ENCODE results near the gene USP25. TPM values are rescaled to one million over a fixed set of nuclear protein-coding genes. Genes with fewer than 3 reads are reported as not detected.
A peak's percentile ranks its signal among the peaks of the same experiment; 100 is the strongest.

The USP25 gene
- total and polyA plus RNA-seq, 7 donors = 20.0 to 149 (median 104) TPM

DNA sequence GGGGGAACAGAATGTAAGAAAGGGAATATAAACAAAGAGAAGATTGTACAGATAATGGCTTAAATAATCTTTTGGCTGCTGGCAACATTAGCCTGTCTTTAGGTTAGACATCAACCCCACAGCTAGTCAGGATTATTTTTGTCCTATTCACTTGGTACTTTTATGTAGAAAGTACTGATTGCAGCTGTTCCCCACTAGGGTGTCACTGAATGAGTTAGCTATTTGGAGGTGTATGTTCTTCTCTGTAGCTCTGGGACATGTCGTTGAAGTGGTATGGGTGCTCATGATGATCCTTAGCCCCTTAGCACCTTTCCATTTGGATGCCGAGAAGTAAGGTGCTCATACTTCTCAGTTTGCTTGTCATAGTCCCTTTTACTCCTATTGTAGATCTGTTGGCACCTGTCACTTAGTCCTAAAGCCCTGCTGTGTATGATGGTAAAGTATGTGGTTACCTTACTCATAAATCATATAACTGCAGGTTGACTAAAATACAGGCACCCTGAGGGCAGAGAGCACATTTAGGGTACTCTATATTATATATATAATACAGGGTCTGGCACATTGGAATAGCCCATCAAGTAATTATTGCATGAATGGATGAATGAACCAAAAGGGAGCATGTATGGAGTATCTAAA, 64.6 kb downstream of the USP25 start:
- 78 to 96% (median 82%) methylated on average over 2 of the region's 2 CpGs for WGBS, 3 donors
- TF ChIP-seq, protein P1, sequence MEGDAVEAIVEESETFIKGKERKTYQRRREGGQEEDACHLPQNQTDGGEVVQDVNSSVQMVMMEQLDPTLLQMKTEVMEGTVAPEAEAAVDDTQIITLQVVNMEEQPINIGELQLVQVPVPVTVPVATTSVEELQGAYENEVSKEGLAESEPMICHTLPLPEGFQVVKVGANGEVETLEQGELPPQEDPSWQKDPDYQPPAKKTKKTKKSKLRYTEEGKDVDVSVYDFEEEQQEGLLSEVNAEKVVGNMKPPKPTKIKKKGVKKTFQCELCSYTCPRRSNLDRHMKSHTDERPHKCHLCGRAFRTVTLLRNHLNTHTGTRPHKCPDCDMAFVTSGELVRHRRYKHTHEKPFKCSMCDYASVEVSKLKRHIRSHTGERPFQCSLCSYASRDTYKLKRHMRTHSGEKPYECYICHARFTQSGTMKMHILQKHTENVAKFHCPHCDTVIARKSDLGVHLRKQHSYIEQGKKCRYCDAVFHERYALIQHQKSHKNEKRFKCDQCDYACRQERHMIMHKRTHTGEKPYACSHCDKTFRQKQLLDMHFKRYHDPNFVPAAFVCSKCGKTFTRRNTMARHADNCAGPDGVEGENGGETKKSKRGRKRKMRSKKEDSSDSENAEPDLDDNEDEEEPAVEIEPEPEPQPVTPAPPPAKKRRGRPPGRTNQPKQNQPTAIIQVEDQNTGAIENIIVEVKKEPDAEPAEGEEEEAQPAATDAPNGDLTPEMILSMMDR (IDR thresholded peaks at IDR 0.05) = no peak
- Histone ChIP-seq H3K27me3 (ENCODE audit: insufficient read depth in 3 of 3, low read length in 2 of 3) (no peaks in the 10 kb centered on the region), H3K36me3 (ENCODE audit: insufficient read depth in 1 of 2, low read depth in 1 of 2) (no peaks in the 10 kb centered on the region), H3K9me3 (no peaks in the 10 kb centered on the region), H3K4me3 (no peak overlapping the region), H3K27ac (peak overlapping the region; percentile 11), H3K4me1 (peaks cover 56% of the 10 kb centered on the region)
- DNase-seq (no peak), ATAC-seq (peak in 3 of 4 donors; percentile 15 to 46 (median 17))
- intact Hi-C loops (cut with DNase I) = no loop called here

DNA sequence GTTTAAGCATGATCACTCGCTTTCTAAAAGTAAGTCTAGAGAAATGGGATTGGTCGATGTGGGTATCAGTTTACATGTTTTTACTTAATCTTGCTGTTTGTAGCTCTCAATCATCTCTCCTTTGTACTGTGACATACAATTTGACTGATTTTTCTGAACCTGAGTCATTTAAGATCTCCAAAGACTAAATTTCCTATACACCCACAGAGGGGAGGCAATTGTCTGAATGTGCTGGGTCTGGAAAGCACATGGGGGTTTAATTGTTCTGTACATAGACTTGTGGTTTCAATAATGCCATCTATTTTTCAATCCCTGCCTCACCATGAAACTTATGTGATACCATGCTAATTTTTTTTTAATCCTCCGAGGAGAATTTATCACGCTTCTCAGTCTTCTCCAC, 65.8 kb downstream of the USP25 start:
- no peak for ATAC-seq
- Histone ChIP-seq H3K4me3 (no peak overlapping the region), H3K27me3 (ENCODE audit: insufficient read depth in 3 of 3, low read length in 2 of 3) (no peaks in the 10 kb centered on the region), H3K36me3 (ENCODE audit: insufficient read depth in 1 of 2, low read depth in 1 of 2) (no peaks in the 10 kb centered on the region), H3K27ac (no peak overlapping the region), H3K9me3 (no peaks in the 10 kb centered on the region), H3K4me1 (peaks cover 59% of the 10 kb centered on the region)
- intact Hi-C loops (cut with DNase I) = no loop called here
- no peak for DNase-seq
- TF ChIP-seq, protein P1 (IDR thresholded peaks at IDR 0.05) = no peak
- WGBS, 3 donors = 76 to 85% (median 77%) methylated on average over 4 of the region's 4 CpGs

DNA sequence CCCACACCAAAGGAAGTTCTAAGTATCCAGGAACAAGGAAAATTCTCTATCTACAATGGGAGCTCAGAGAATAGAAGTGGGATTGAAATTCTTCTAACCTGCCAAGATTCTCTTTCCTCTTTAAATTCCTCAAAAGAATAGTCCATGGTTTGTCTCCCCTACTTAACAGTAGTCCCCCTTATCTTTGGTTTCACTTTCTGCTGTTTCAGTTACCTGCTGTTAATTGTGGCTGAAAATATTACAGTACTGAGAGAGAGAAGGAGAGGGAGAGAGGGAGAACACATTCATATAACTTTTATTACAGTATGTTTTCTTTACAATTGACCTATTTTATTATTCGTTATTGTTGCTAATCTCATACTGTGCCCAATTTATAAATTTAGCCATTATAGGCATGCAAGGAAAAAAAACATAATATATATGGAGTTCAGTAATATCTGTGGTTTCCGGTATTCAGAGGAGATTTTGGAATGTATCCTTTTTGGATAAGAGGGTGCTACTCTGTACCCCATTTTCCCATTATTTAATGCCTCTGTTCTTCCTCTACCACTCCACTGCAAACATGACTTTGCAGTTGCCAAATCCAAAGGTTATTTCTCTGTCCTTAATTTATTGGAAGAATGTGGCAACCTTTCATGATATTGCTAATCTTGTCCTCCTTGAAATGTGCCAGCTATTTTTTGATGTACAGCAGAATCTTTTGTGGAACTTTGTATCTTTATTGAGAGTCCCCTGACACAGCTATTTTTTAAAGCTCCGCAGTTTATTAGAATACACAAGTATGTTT, 68.0 kb downstream of the USP25 start:
- ATAC-seq (no peak), DNase-seq (no peak)
- Histone ChIP-seq H3K9me3 (no peaks in the 10 kb centered on the region), H3K4me3 (no peak overlapping the region), H3K4me1 (peaks cover 63% of the 10 kb centered on the region), H3K27ac (peak overlapping the region; percentile 42), H3K36me3 (ENCODE audit: insufficient read depth in 1 of 2, low read depth in 1 of 2) (no peaks in the 10 kb centered on the region), H3K27me3 (ENCODE audit: insufficient read depth in 3 of 3, low read length in 2 of 3) (no peaks in the 10 kb centered on the region)
- TF ChIP-seq, protein P1 (IDR thresholded peaks at IDR 0.05) = no peak
- intact Hi-C loops (cut with DNase I) = no loop called here
- WGBS, 3 donors = 86 to 98% (median 91%) methylated on average over 3 of the region's 3 CpGs

DNA sequence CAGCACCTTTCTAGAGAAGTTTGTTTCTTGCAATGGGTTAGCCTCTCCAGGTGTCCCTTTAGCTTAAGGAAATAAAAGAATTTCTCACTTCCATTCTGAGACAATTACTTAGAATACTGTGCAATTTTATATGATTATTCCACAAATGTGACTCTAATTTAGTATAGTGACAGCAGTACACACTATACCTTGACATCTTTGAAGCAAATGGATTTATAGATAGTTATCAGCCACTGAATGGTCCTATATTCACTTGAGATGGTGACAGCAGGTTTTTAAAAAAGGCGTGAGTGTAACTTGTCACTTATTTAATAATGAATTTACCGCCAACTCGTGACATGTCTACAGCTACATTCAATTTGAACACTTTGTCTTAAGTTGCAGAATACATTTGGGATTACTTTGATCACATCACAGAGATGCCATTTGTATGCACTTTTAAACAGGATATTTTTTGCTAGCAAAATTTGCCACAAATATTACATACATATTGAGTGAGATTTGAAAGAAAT, 71.6 kb downstream of the USP25 start:
- Histone ChIP-seq H3K27me3 (ENCODE audit: insufficient read depth in 3 of 3, low read length in 2 of 3) (no peaks in the 10 kb centered on the region), H3K36me3 (ENCODE audit: insufficient read depth in 1 of 2, low read depth in 1 of 2) (no peaks in the 10 kb centered on the region), H3K27ac (peak overlapping the region; percentile 34), H3K4me3 (no peak overlapping the region), H3K9me3 (no peaks in the 10 kb centered on the region), H3K4me1 (peaks cover 63% of the 10 kb centered on the region)
- ATAC-seq (no peak), DNase-seq (no peak)
- intact Hi-C loops (cut with DNase I) = no loop called here
- TF ChIP-seq, protein P1 (IDR thresholded peaks at IDR 0.05) = no peak
- 80 to 95% (median 90%) methylated on average over 3 of the region's 3 CpGs for WGBS, 3 donors

All from psoas muscle (tissue), 8 donors.